Measurements from ENCODE around the gene PRPF38B.

DNA sequence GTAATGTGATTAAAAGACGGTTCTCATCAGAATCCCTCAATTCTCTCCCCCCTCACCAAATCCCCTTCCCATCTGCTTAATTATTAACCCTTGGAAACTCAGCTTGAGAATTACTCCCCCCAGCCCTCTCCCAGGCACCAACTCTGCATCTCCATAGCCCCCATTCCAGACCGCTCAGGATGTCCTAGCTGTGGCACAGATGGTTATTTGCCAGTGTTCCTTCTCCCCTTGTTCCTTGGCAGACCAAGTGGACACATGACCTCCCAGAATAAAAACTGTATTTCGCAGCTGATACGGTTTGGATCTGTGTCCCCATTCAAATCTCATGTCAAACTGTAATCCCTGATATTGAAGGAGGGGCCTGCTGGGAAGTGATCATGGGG, 45.9 kb upstream of the PRPF38B start:
- TF ChIP-seq POLR2A (IDR thresholded peaks at IDR 0.05): no peak
- TF ChIP-seq, protein P1, sequence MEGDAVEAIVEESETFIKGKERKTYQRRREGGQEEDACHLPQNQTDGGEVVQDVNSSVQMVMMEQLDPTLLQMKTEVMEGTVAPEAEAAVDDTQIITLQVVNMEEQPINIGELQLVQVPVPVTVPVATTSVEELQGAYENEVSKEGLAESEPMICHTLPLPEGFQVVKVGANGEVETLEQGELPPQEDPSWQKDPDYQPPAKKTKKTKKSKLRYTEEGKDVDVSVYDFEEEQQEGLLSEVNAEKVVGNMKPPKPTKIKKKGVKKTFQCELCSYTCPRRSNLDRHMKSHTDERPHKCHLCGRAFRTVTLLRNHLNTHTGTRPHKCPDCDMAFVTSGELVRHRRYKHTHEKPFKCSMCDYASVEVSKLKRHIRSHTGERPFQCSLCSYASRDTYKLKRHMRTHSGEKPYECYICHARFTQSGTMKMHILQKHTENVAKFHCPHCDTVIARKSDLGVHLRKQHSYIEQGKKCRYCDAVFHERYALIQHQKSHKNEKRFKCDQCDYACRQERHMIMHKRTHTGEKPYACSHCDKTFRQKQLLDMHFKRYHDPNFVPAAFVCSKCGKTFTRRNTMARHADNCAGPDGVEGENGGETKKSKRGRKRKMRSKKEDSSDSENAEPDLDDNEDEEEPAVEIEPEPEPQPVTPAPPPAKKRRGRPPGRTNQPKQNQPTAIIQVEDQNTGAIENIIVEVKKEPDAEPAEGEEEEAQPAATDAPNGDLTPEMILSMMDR (IDR thresholded peaks at IDR 0.05): no peak

All from body of pancreas (tissue), 4 donors.